ENCODE results near the gene CRYBA2. TPM values are rescaled to one million over a fixed set of nuclear protein-coding genes. Genes with fewer than 3 reads are reported as not detected.

CRYBA2 gene
- total RNA-seq, 1 donor from 2014 or later: 77.3 TPM

DNA sequence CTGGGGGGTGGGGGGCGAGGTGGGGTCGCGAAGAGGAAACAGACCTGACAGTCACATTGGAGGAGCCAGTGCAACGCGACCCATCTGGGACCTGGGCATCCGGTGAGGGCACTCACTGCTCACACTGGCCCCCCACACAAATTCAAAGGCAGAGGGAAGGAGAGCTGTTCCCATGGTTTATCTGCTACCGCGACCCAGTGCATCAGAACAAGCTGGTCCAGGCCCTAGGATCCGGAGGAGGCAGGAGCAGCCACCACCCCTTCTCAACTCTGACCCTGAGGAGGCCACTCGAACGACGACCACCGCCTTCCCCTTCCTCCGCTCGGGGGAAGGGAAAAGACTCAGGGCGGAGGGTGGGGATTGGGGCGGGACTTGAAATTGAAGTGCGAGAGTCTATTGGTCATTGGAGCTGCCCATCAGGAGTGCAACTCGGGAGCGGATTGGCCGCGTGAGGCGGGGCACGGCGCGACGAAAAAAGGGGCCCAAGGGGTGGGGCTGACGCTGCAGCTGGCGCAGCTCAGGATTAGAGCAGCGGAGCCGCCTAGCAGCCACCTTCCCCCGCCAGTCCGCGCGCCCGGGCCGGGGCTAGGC is 34.0 kb downstream of the CRYBA2 start, which contains the start of gene CDK5R2:
Gene CDK5R2 (plus strand): TSS at position 526 of the 591 bp plus-strand sequence. CDS start 155 bp downstream, outside the sequence.
- no peaks in the 10 kb centered on the region for H3K9me3 Mint-ChIP-seq
- peaks cover 89% of the 10 kb centered on the region for H3K27me3 Mint-ChIP-seq
- DNase-seq (ENCODE audit: extremely low spot score, unreplicated experiment): peak; percentile 92
- H3K4me3 Mint-ChIP-seq: peak within 1 kb of the TSS; percentile 84
- TF ChIP-seq CTCF (conservative IDR thresholded peaks at IDR 0.05): no peak
- H3K36me3 Mint-ChIP-seq: no peaks in the 10 kb centered on the region
- peaks cover 18% of the 10 kb centered on the region for H3K4me1 Mint-ChIP-seq (ENCODE audit: unreplicated experiment)
- H3K27ac Mint-ChIP-seq: no peak within 1 kb of the TSS

GRCh38 chr2:218958276-218958675 is 34.9 kb downstream of the CRYBA2 start:
- peaks cover 9% of the 10 kb centered on the region for H3K4me1 Mint-ChIP-seq (ENCODE audit: unreplicated experiment)
- peak overlapping the region; percentile 84 for H3K4me3 Mint-ChIP-seq
- H3K27me3 Mint-ChIP-seq: peaks cover 85% of the 10 kb centered on the region
- H3K27ac Mint-ChIP-seq: no peak overlapping the region
- TF ChIP-seq CTCF (conservative IDR thresholded peaks at IDR 0.05): no peak
- H3K36me3 Mint-ChIP-seq: no peaks in the 10 kb centered on the region
- no peaks in the 10 kb centered on the region for H3K9me3 Mint-ChIP-seq
- peak; percentile 29 for DNase-seq (ENCODE audit: extremely low spot score, unreplicated experiment)

GRCh38 chr2:218957671-218958070 is 35.6 kb downstream of the CRYBA2 start:
- H3K27ac Mint-ChIP-seq: no peak overlapping the region
- peak overlapping the region; percentile 55 for H3K4me3 Mint-ChIP-seq
- no peaks in the 10 kb centered on the region for H3K36me3 Mint-ChIP-seq
- H3K4me1 Mint-ChIP-seq (ENCODE audit: unreplicated experiment): peaks cover 4% of the 10 kb centered on the region
- TF ChIP-seq CTCF (conservative IDR thresholded peaks at IDR 0.05): no peak
- H3K27me3 Mint-ChIP-seq: peaks cover 84% of the 10 kb centered on the region
- H3K9me3 Mint-ChIP-seq: no peaks in the 10 kb centered on the region
- peak; percentile 45 for DNase-seq (ENCODE audit: extremely low spot score, unreplicated experiment)

DNA sequence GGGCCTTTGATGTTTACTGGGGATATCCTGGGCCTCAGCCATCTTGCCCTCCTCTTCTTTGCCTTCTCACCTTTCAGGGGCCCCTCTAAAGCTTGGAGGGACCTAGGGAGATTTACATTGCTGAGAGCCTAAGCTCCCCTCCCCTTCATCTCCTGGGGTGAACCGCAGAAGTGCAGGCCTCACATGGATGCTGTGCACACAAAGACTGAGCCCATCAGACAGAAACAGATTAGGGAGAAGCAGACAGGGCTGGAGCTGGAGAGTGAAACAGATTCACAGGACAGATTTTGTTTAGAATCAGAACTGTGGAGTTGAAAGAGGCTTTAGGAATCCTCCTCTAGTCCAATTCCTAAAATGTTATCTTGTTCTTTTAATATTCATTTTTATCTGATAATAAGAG is 37.2 kb downstream of the CRYBA2 start:
- no peak for TF ChIP-seq CTCF (conservative IDR thresholded peaks at IDR 0.05)
- H3K27me3 Mint-ChIP-seq: peaks cover 81% of the 10 kb centered on the region
- H3K9me3 Mint-ChIP-seq: no peaks in the 10 kb centered on the region
- H3K36me3 Mint-ChIP-seq: no peaks in the 10 kb centered on the region
- DNase-seq (ENCODE audit: extremely low spot score, unreplicated experiment): peak; percentile 32
- H3K27ac Mint-ChIP-seq: no peak overlapping the region
- no peak overlapping the region for H3K4me3 Mint-ChIP-seq
- H3K4me1 Mint-ChIP-seq (ENCODE audit: unreplicated experiment): peaks cover under 1% of the 10 kb centered on the region

DNA sequence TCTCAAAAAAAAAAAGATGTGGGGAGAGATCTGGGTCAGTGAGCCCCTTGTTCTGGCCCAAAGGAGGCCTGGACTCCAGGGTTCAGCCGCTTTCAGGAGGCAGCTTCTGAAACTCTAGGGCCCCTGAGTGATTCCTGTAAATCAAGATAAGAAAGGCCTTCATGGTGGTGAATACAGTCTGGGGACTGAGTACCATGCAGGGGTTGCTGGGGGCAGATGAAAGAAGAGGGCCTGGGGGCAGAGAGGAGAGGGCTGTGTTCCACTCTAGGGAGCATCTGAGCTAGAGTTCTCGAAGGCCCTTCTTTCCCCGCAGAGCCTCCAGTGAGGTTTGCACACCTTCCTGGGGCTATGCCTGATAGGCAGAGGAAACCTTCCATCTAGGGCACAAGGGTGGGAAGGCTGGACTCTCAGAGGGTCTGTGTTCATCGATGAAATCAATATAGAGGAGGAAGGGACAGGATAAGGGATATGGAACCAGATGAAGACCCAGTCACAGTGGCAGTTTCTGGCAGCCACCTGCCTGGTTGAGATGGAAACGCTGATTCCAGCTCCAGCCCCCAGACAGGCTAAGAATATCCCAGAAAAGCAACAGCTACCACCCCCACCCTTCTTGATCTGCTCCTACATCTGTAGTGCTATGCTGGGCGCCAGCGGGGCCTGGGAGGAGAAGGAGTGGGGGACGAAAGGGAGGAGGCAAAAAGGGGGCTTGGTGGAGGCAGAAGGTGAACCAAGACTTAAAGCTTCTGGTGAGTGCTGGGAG is 38.5 kb downstream of the CRYBA2 start:
- Mint-ChIP-seq H3K27ac (no peak overlapping the region), H3K27me3 (peaks cover 85% of the 10 kb centered on the region), H3K36me3 (no peaks in the 10 kb centered on the region), H3K9me3 (no peaks in the 10 kb centered on the region), H3K4me3 (no peak overlapping the region), H3K4me1 (ENCODE audit: unreplicated experiment) (no peaks in the 10 kb centered on the region)
- no peak for TF ChIP-seq CTCF (conservative IDR thresholded peaks at IDR 0.05)
- DNase-seq (ENCODE audit: extremely low spot score, unreplicated experiment): peak; percentile 32

Measured in type B pancreatic cell (in vitro differentiated cells).